OCI-LY7 (cell line): ENCODE data around the gene FEZ2. TPM values are rescaled to one million over a fixed set of nuclear protein-coding genes. Genes with fewer than 3 reads are reported as not detected.
"Not testable (repeated sequence)": the region's sequence is repeated elsewhere in the genome, so short reads cannot be mapped to it uniquely, and the experiment has no call there.

Experiments used
- BruUV-seq: library from RNA; stranded (reverse); fragments of 400-500 nt; replicated peaks from 2 replicates; lab custom pipeline; 2021; lab: Mats Ljungman, UMichigan
- CTCF ChIA-PET: fragments of 300-600 bp; sonication (Branson Sonifier 250); formaldehyde crosslinking; loops from one replicate; lab custom pipeline; 2022; ENCODE audit warnings: antibody characterized with exemption; ENCODE audit not compliant: unreplicated experiment; lab: Charles Lee
- POLR2A ChIA-PET: fragments of 300-600 bp; sonication (Branson Sonifier 250); formaldehyde crosslinking; loops from one replicate; lab custom pipeline; 2022; ENCODE audit warnings: antibody characterized with exemption; lab: Charles Lee
- DNase-seq: peaks from one replicate; pipeline ENCODE4 v3.0.0-alpha.2; 2015; ENCODE audit warnings: low spot score
- H2AFZ ChIP-seq: fragments of 200-600 bp; sonication (generic), shearing (Covaris generic); 2 replicates; pipeline ENCODE4 v1.6.1; 2014; ENCODE audit warnings: mild to moderate bottlenecking, antibody characterized with exemption, low read length, moderate library complexity
- H3K27ac ChIP-seq: fragments of 200-600 bp; sonication (generic); 2 replicates; pipeline ENCODE4 v1.5.1; 2014; ENCODE audit warnings: mixed run types, low read depth, mild to moderate bottlenecking, moderate library complexity, low read length, inconsistent platforms; ENCODE audit not compliant: poor library complexity, severe bottlenecking
- H3K36me3 ChIP-seq: fragments of 200-600 bp; sonication (generic); 2 replicates; pipeline ENCODE4 v1.6.1; 2014; ENCODE audit warnings: mild to moderate bottlenecking, antibody characterized with exemption, low read length, moderate library complexity, mixed read lengths; ENCODE audit not compliant: insufficient read depth
- H3K4me1 ChIP-seq: fragments of 200-600 bp; sonication (generic); 2 replicates; pipeline ENCODE4 v1.5.1; 2014; ENCODE audit warnings: mild to moderate bottlenecking, low read length; ENCODE audit not compliant: insufficient read depth, poor library complexity, severe bottlenecking
- H3K4me2 ChIP-seq: fragments of 200-600 bp; sonication (generic); 2 replicates; pipeline ENCODE4 v1.6.1; 2014; ENCODE audit warnings: mild to moderate bottlenecking, low read length
- H3K4me3 ChIP-seq: fragments of 200-600 bp; sonication (generic); 2 replicates; pipeline ENCODE4 v1.5.1; 2014; ENCODE audit warnings: mild to moderate bottlenecking, low read depth, low read length; ENCODE audit not compliant: poor library complexity, severe bottlenecking
- H3K79me2 ChIP-seq: fragments of 200-600 bp; sonication (generic); 2 replicates; pipeline ENCODE4 v1.6.1; 2016; ENCODE audit warnings: low read depth, mild to moderate bottlenecking, low read length, moderate library complexity, mixed read lengths; ENCODE audit not compliant: insufficient read depth
- H3K9me2 ChIP-seq: fragments of 200-600 bp; sonication (generic); 2 replicates; pipeline ENCODE4 v1.6.1; 2016; ENCODE audit warnings: mild to moderate bottlenecking, low read length, mixed read lengths; ENCODE audit not compliant: insufficient read depth
- H3K9me3 ChIP-seq: fragments of 200-600 bp; sonication (generic); 2 replicates; pipeline ENCODE4 v1.6.1; 2014; ENCODE audit warnings: mild to moderate bottlenecking, mixed run types, low read length, mixed read lengths
- H4K20me1 ChIP-seq: fragments of 200-600 bp; sonication (generic); 2 replicates; pipeline ENCODE4 v1.6.1; 2014; ENCODE audit warnings: mild to moderate bottlenecking, antibody characterized with exemption, low read length, moderate library complexity, mixed read lengths; ENCODE audit not compliant: insufficient read depth
- CTCF ChIP-seq: fragments of 200-600 bp; sonication (generic); conservative IDR thresholded peaks from 2 replicates; pipeline ENCODE4 v1.5.1; 2014; ENCODE audit warnings: mild to moderate bottlenecking, antibody characterized with exemption, low read length, moderate library complexity, mixed read lengths
- EZH2phosphoT487 ChIP-seq: fragments of 200-600 bp; sonication (generic); IDR thresholded peaks from 2 replicates; pipeline ENCODE4 v1.6.1; 2018; ENCODE audit warnings: low read depth, borderline replicate concordance, mild to moderate bottlenecking, mixed run types, antibody characterized with exemption, low read length, moderate library complexity, mixed read lengths
- intact Hi-C: fragments of 100-400 bp; cut with micrococcal nuclease; formaldehyde crosslinking; loops from one replicate; pipeline ENCODE4 v1.10.0; 2022; ENCODE audit not compliant: unreplicated experiment
- total RNA-seq, 2 experiments: library from RNA; depleted of rRNA in 1 of 2; stranded (reverse); fragments of >200 nt in 1 of 2; shearing (Covaris generic) in 1 of 2; gene quantifications; 2 replicates each; pipeline ENCODE4 v1.2.3, GENCODE V29; 2014 to 2022

FEZ2 gene
- total RNA-seq, 2 experiments from 2014 or later, result 17.1 to 23.2 TPM

- Histone ChIP-seq H3K4me1 (no peaks in the 10 kb centered on the region), H3K4me3 (no peak overlapping the region), H3K9me2 (no peaks in the 10 kb centered on the region), H3K79me2 (no peaks in the 10 kb centered on the region), H4K20me1 (no peaks in the 10 kb centered on the region), H3K4me2 (no peak overlapping the region), H3K36me3 (no peaks in the 10 kb centered on the region), H3K9me3 (no peaks in the 10 kb centered on the region), H2AFZ (no peak overlapping the region), H3K27ac (no peak overlapping the region)
- intact Hi-C loops, result no loop called here
- no TSS peak for BruUV-seq
- TF ChIP-seq EZH2phosphoT487 (no peak), CTCF (no peak)
- ChIA-PET POLR2A (interaction anchor here (0.8 to 1.0 kb wide), 3 partner anchors 11 to 310 kb away, joined by 3 read pairs; no protein-coding TSS in a partner anchor), CTCF (no interaction called here)
- DNase-seq, result no peak
These were observed 9.0 kb upstream of the FEZ2 start for GRCh38 chr2:36606925-36607324.

GRCh38 chr2:36605273-36605672 lies 7.3 kb upstream of the FEZ2 start:
- TF ChIP-seq CTCF, result no peak
- no peak for TF ChIP-seq EZH2phosphoT487
- Histone ChIP-seq H2AFZ (no peak overlapping the region), H4K20me1 (no peaks in the 10 kb centered on the region), H3K4me2 (no peak overlapping the region), H3K36me3 (no peaks in the 10 kb centered on the region), H3K4me1 (no peaks in the 10 kb centered on the region), H3K79me2 (no peaks in the 10 kb centered on the region), H3K27ac (no peak overlapping the region), H3K9me3 (no peaks in the 10 kb centered on the region), H3K4me3 (no peak overlapping the region), H3K9me2 (no peaks in the 10 kb centered on the region)
- DNase-seq, result no peak
- intact Hi-C loops, result no loop called here
- no TSS peak for BruUV-seq
- ChIA-PET CTCF (no interaction called here), POLR2A (interaction anchor here (0.6 kb wide), 3 partner anchors 12 to 378 kb away, joined by 3 read pairs; no protein-coding TSS in a partner anchor)

- H3K27ac ChIP-seq, H2AFZ ChIP-seq, H4K20me1 ChIP-seq, DNase-seq, H3K9me2 ChIP-seq, CTCF ChIA-PET, intact Hi-C loops, BruUV-seq, H3K9me3 ChIP-seq, H3K4me1 ChIP-seq, H3K79me2 ChIP-seq, H3K4me2 ChIP-seq, H3K4me3 ChIP-seq, H3K36me3 ChIP-seq: not testable (repeated sequence)
- POLR2A ChIA-PET, result interaction anchor here (0.6 kb wide), 1 partner anchor 21 kb away, joined by 3 read pairs; no protein-coding TSS in a partner anchor
These were observed 5.7 kb upstream of the FEZ2 start for GRCh38 chr2:36603629-36604028.
